GM23338 (cell line): ENCODE measurements around the gene DMBT1. TPM values are rescaled to one million over a fixed set of nuclear protein-coding genes. Genes with fewer than 3 reads are reported as not detected.

Experiments
- ATAC-seq: fragments of 200-7000 bp; cut with Tn5 transposase; 3 replicates; pipeline ENCODE4 v1.9.1; 2020
- DNase-seq: peaks from one replicate; pipeline ENCODE4 v3.0.0-alpha.2; 2015; ENCODE audit warnings: low spot score
- H2AFZ ChIP-seq: fragments of 200-600 bp; sonication (generic); 2 replicates; pipeline ENCODE4 v1.8.0; 2016; ENCODE audit warnings: antibody characterized with exemption, mild to moderate bottlenecking, moderate library complexity
- H3F3A ChIP-seq: fragments of 200-600 bp; sonication (generic); replicated peaks from 2 replicates; pipeline ENCODE4 v1.8.0; 2017; ENCODE audit warnings: antibody characterized with exemption, mixed run types, low read depth
- H3K27ac ChIP-seq: fragments of 200-600 bp; sonication (generic); 2 replicates; pipeline ENCODE4 v1.6.1; 2016; ENCODE audit warnings: low read depth
- H3K27me3 ChIP-seq: fragments of 200-600 bp; sonication (generic); 2 replicates; pipeline ENCODE4 v1.8.0; 2016; ENCODE audit warnings: mild to moderate bottlenecking, mixed run types, moderate library complexity; ENCODE audit not compliant: insufficient read depth
- H3K36me3 ChIP-seq: fragments of 200-600 bp; sonication (generic); 2 replicates; pipeline ENCODE4 v1.8.0; 2016; ENCODE audit warnings: mild to moderate bottlenecking; ENCODE audit not compliant: insufficient read depth
- H3K4me1 ChIP-seq: fragments of 200-600 bp; sonication (generic); 2 replicates; pipeline ENCODE4 v1.8.0; 2016; ENCODE audit warnings: mild to moderate bottlenecking, moderate library complexity; ENCODE audit not compliant: insufficient read depth
- H3K4me2 ChIP-seq: fragments of 200-600 bp; sonication (generic); 2 replicates; pipeline ENCODE4 v1.7.1; 2017; ENCODE audit warnings: mixed run types
- H3K4me3 ChIP-seq: fragments of 200-600 bp; sonication (generic); 2 replicates; pipeline ENCODE4 v1.6.1; 2016; ENCODE audit warnings: mixed run types
- H3K79me2 ChIP-seq: fragments of 200-600 bp; sonication (generic); replicated peaks from 2 replicates; pipeline ENCODE4 v1.8.0; 2017; ENCODE audit warnings: mild to moderate bottlenecking; ENCODE audit not compliant: insufficient read depth
- H3K9me2 ChIP-seq: fragments of 200-600 bp; sonication (generic); 2 replicates; pipeline ENCODE4 v1.8.0; 2017; ENCODE audit not compliant: insufficient read depth
- H4K20me1 ChIP-seq: fragments of 200-600 bp; sonication (generic); replicated peaks from 2 replicates; pipeline ENCODE4 v1.8.0; 2017; ENCODE audit warnings: mild to moderate bottlenecking; ENCODE audit not compliant: insufficient read depth
- H3K27ac Mint-ChIP-seq: 2 replicates; pipeline ENCODE4 v1.8.0; 2020; ENCODE audit warnings: inconsistent platforms, mild to moderate bottlenecking, moderate library complexity, mixed read lengths
- H3K27me3 Mint-ChIP-seq: 3 replicates; pipeline ENCODE4 v1.8.0; 2022; ENCODE audit warnings: low read depth, mild to moderate bottlenecking, moderate library complexity, mixed read lengths, inconsistent platforms; ENCODE audit not compliant: insufficient read depth, poor library complexity
- H3K36me3 Mint-ChIP-seq: 3 replicates; pipeline ENCODE4 v1.8.0; 2021; ENCODE audit warnings: low read depth, mild to moderate bottlenecking, inconsistent platforms, moderate library complexity, mixed read lengths
- H3K4me1 Mint-ChIP-seq: 3 replicates; pipeline ENCODE4 v1.8.0; 2020; ENCODE audit warnings: mild to moderate bottlenecking, inconsistent platforms, mixed read lengths
- H3K4me3 Mint-ChIP-seq: 3 replicates; pipeline ENCODE4 v1.8.0; 2021; ENCODE audit warnings: moderate library complexity, mild to moderate bottlenecking, inconsistent platforms, mixed read lengths
- H3K9me3 Mint-ChIP-seq: 3 replicates; pipeline ENCODE4 v1.8.0; 2020; ENCODE audit warnings: moderate library complexity, mild to moderate bottlenecking, inconsistent platforms, mixed read lengths
- CREB1 ChIP-seq: fragments of 250-450 bp; sonication (Bioruptor Pico); IDR thresholded peaks from 2 replicates; pipeline ENCODE4 v1.5.0; 2020; ENCODE audit warnings: low read depth, mild to moderate bottlenecking, moderate library complexity
- EZH2 ChIP-seq: fragments of 200-600 bp; sonication (generic); IDR thresholded peaks from one replicate; pipeline ENCODE4 v1.8.0; 2017; ENCODE audit warnings: antibody characterized with exemption, mild to moderate bottlenecking, low read depth; ENCODE audit not compliant: unreplicated experiment
- EZH2phosphoT487 ChIP-seq: fragments of 200-600 bp; sonication (generic); IDR thresholded peaks from one replicate; pipeline ENCODE4 v1.8.1; 2018; ENCODE audit warnings: antibody characterized with exemption; ENCODE audit not compliant: unreplicated experiment
- JUNB ChIP-seq: IDR thresholded peaks from one replicate; pipeline ENCODE4 v1.6.1; 2016; ENCODE audit warnings: antibody characterized with exemption; ENCODE audit not compliant: unreplicated experiment
- NANOG ChIP-seq: IDR thresholded peaks from 2 replicates; pipeline ENCODE4 v1.6.1; 2016; ENCODE audit warnings: antibody characterized with exemption, borderline replicate concordance
- STAT1 ChIP-seq: IDR thresholded peaks from one replicate; pipeline ENCODE4 v1.6.1; 2016; ENCODE audit warnings: antibody characterized with exemption; ENCODE audit not compliant: unreplicated experiment
- ZNF114 ChIP-seq: fragments of 250-450 bp; sonication (Bioruptor Pico); IDR thresholded peaks from 2 replicates; pipeline ENCODE4 v1.5.0; 2020; ENCODE audit warnings: mild to moderate bottlenecking, moderate library complexity
- ZNF331 ChIP-seq: fragments of 250-450 bp; sonication (Bioruptor Pico); IDR thresholded peaks from 2 replicates; pipeline ENCODE4 v1.5.0; 2020; ENCODE audit warnings: low read depth, mild to moderate bottlenecking, moderate library complexity
- polyA plus RNA-seq: library from polyadenylated mRNA; unstranded; fragments of >200 nt; fragmentation: Nextera tagmentation; extraction: Ambion mirVana; gene quantifications from 2 replicates; pipeline ENCODE4 v1.2.1, GENCODE V29; 2016
- total RNA-seq: library from RNA; depleted of rRNA; stranded (reverse); fragments of >200 nt; shearing (Covaris generic); gene quantifications from 2 replicates; pipeline ENCODE4 v1.2.3, GENCODE V29; 2014
- TF ChIP-seq, protein P1 (sequence below): fragments of 250-450 bp; sonication (Bioruptor Pico); IDR thresholded peaks from 2 replicates; pipeline ENCODE4 v1.5.0; 2020; ENCODE audit warnings: mild to moderate bottlenecking, moderate library complexity
- TF ChIP-seq, protein P2 (sequence below): IDR thresholded peaks from one replicate; pipeline ENCODE4 v1.6.1; 2018; ENCODE audit warnings: antibody characterized with exemption; ENCODE audit not compliant: unreplicated experiment
- TF ChIP-seq, protein P3 (sequence below), 2 experiments: fragments of 200-600 bp in 1 of 2; sonication (generic) in 1 of 2; conservative IDR thresholded peaks; 2 replicates each; pipeline versions ENCODE4 v1.5.1 to v1.6.1; 2016 to 2017; ENCODE audit warnings: antibody characterized with exemption in 2 of 2, low read depth in 2 of 2, mild to moderate bottlenecking in 2 of 2, moderate library complexity in 1 of 2

DMBT1 gene
- total and polyA plus RNA-seq, 2 experiments from 2014 or later, result 0.03 to 0.05 TPM

DNA sequence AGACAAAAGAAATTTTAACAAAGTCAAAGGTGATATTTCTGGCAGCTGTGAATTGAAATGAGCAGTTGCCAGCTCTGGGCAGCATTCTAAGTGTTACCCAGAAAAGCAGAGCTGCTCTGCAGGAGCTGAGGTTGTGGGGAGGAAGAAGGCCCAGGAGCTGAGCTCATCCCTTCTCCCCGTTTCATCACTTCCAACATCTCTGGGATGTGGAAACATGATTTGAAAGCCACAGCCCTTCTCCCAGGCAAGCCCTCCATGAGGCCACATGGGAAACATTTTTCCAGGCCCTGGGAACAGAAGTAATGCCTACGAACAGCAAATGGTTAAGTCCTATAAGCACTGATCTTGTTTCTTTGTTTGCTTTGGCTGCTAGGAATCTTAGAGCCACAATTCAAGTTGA is 10.9 kb upstream of the DMBT1 start (continued):
- TF ChIP-seq, protein P1, sequence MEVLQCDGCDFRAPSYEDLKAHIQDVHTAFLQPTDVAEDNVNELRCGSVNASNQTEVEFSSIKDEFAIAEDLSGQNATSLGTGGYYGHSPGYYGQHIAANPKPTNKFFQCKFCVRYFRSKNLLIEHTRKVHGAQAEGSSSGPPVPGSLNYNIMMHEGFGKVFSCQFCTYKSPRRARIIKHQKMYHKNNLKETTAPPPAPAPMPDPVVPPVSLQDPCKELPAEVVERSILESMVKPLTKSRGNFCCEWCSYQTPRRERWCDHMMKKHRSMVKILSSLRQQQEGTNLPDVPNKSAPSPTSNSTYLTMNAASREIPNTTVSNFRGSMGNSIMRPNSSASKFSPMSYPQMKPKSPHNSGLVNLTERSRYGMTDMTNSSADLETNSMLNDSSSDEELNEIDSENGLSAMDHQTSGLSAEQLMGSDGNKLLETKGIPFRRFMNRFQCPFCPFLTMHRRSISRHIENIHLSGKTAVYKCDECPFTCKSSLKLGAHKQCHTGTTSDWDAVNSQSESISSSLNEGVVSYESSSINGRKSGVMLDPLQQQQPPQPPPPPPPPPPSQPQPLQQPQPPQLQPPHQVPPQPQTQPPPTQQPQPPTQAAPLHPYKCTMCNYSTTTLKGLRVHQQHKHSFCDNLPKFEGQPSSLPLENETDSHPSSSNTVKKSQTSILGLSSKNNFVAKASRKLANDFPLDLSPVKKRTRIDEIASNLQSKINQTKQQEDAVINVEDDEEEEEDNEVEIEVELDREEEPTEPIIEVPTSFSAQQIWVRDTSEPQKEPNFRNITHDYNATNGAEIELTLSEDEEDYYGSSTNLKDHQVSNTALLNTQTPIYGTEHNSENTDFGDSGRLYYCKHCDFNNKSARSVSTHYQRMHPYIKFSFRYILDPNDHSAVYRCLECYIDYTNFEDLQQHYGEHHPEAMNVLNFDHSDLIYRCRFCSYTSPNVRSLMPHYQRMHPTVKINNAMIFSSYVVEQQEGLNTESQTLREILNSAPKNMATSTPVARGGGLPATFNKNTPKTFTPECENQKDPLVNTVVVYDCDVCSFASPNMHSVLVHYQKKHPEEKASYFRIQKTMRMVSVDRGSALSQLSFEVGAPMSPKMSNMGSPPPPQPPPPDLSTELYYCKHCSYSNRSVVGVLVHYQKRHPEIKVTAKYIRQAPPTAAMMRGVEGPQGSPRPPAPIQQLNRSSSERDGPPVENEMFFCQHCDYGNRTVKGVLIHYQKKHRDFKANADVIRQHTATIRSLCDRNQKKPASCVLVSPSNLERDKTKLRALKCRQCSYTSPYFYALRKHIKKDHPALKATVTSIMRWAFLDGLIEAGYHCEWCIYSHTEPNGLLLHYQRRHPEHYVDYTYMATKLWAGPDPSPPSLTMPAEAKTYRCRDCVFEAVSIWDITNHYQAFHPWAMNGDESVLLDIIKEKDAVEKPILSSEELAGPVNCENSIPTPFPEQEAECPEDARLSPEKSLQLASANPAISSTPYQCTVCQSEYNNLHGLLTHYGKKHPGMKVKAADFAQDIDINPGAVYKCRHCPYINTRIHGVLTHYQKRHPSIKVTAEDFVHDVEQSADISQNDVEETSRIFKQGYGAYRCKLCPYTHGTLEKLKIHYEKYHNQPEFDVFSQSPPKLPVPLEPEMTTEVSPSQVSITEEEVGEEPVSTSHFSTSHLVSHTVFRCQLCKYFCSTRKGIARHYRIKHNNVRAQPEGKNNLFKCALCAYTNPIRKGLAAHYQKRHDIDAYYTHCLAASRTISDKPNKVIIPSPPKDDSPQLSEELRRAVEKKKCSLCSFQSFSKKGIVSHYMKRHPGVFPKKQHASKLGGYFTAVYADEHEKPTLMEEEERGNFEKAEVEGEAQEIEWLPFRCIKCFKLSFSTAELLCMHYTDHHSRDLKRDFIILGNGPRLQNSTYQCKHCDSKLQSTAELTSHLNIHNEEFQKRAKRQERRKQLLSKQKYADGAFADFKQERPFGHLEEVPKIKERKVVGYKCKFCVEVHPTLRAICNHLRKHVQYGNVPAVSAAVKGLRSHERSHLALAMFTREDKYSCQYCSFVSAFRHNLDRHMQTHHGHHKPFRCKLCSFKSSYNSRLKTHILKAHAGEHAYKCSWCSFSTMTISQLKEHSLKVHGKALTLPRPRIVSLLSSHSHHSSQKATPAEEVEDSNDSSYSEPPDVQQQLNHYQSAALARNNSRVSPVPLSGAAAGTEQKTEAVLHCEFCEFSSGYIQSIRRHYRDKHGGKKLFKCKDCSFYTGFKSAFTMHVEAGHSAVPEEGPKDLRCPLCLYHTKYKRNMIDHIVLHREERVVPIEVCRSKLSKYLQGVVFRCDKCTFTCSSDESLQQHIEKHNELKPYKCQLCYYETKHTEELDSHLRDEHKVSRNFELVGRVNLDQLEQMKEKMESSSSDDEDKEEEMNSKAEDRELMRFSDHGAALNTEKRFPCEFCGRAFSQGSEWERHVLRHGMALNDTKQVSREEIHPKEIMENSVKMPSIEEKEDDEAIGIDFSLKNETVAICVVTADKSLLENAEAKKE (CRISPR knock-in tag), result no peak
- TF ChIP-seq ZNF331 (CRISPR knock-in tag) (no peak), EZH2 (no peak), STAT1 (no peak)
- TF ChIP-seq, protein P2, sequence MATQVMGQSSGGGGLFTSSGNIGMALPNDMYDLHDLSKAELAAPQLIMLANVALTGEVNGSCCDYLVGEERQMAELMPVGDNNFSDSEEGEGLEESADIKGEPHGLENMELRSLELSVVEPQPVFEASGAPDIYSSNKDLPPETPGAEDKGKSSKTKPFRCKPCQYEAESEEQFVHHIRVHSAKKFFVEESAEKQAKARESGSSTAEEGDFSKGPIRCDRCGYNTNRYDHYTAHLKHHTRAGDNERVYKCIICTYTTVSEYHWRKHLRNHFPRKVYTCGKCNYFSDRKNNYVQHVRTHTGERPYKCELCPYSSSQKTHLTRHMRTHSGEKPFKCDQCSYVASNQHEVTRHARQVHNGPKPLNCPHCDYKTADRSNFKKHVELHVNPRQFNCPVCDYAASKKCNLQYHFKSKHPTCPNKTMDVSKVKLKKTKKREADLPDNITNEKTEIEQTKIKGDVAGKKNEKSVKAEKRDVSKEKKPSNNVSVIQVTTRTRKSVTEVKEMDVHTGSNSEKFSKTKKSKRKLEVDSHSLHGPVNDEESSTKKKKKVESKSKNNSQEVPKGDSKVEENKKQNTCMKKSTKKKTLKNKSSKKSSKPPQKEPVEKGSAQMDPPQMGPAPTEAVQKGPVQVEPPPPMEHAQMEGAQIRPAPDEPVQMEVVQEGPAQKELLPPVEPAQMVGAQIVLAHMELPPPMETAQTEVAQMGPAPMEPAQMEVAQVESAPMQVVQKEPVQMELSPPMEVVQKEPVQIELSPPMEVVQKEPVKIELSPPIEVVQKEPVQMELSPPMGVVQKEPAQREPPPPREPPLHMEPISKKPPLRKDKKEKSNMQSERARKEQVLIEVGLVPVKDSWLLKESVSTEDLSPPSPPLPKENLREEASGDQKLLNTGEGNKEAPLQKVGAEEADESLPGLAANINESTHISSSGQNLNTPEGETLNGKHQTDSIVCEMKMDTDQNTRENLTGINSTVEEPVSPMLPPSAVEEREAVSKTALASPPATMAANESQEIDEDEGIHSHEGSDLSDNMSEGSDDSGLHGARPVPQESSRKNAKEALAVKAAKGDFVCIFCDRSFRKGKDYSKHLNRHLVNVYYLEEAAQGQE, result no peak

DNA sequence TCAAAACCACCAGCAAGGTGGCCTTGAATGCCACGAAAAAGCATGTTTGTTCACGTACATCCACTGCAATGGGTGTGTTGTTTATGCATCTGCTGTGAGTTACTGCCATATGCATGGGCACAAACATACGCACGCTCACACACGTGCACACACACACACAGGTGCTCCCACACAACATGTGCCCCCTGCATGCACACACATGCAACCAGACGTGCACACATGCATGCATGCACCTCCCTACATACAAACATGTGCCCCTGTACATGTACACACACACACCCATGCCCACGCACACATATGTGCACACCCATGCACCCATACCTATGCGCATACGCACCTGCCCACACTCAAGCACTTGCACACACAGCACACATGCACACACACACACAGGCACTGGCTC is 10.1 kb upstream of the DMBT1 start:
- H3K27ac ChIP-seq, result no peak overlapping the region
- DNase-seq, result no peak
- H3K27me3 Mint-ChIP-seq, result peaks cover 3% of the 10 kb centered on the region
- no peaks in the 10 kb centered on the region for H3K36me3 ChIP-seq
- H3K4me2 ChIP-seq, result no peak overlapping the region
- H2AFZ ChIP-seq, result no peak overlapping the region
- H3K27ac Mint-ChIP-seq, result no peak overlapping the region
- no peaks in the 10 kb centered on the region for H3F3A ChIP-seq
- no peak for ATAC-seq
- no peaks in the 10 kb centered on the region for H3K9me2 ChIP-seq
- H3K4me1 Mint-ChIP-seq, result no peaks in the 10 kb centered on the region
- H3K4me3 Mint-ChIP-seq, result no peak overlapping the region
- H3K4me3 ChIP-seq, result no peak overlapping the region
- H3K4me1 ChIP-seq, result no peaks in the 10 kb centered on the region
- H4K20me1 ChIP-seq, result no peaks in the 10 kb centered on the region
- no peaks in the 10 kb centered on the region for H3K27me3 ChIP-seq
- no peaks in the 10 kb centered on the region for H3K36me3 Mint-ChIP-seq
- H3K9me3 Mint-ChIP-seq, result no peaks in the 10 kb centered on the region
- no peaks in the 10 kb centered on the region for H3K79me2 ChIP-seq
- TF ChIP-seq CREB1, result no peak
- TF ChIP-seq STAT1, result no peak
- no peak for TF ChIP-seq JUNB
- no peak for TF ChIP-seq EZH2phosphoT487
- TF ChIP-seq ZNF114 (CRISPR knock-in tag), result no peak
- TF ChIP-seq NANOG, result no peak
- TF ChIP-seq, protein P3, sequence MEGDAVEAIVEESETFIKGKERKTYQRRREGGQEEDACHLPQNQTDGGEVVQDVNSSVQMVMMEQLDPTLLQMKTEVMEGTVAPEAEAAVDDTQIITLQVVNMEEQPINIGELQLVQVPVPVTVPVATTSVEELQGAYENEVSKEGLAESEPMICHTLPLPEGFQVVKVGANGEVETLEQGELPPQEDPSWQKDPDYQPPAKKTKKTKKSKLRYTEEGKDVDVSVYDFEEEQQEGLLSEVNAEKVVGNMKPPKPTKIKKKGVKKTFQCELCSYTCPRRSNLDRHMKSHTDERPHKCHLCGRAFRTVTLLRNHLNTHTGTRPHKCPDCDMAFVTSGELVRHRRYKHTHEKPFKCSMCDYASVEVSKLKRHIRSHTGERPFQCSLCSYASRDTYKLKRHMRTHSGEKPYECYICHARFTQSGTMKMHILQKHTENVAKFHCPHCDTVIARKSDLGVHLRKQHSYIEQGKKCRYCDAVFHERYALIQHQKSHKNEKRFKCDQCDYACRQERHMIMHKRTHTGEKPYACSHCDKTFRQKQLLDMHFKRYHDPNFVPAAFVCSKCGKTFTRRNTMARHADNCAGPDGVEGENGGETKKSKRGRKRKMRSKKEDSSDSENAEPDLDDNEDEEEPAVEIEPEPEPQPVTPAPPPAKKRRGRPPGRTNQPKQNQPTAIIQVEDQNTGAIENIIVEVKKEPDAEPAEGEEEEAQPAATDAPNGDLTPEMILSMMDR (conservative IDR thresholded peaks at IDR 0.05; ENCODE audit: low read depth in 2 of 2), result no peak
- TF ChIP-seq ZNF331 (CRISPR knock-in tag), result no peak
- no peak for TF ChIP-seq EZH2
